HG02943 (cell line): ENCODE data around the gene PRR15L.
"Not testable (repeated sequence)": the region's sequence is repeated elsewhere in the genome, so short reads cannot be mapped to it uniquely, and the experiment has no call there.

ENCODE experiments used
- ATAC-seq: cut with Tn5 transposase; IDR thresholded peaks from one replicate; pipeline ENCODE4 v1.9.1; 2021; ENCODE audit warnings: mild to moderate bottlenecking, low read depth, moderate library complexity; ENCODE audit not compliant: unreplicated experiment

PRR15L gene

DNA sequence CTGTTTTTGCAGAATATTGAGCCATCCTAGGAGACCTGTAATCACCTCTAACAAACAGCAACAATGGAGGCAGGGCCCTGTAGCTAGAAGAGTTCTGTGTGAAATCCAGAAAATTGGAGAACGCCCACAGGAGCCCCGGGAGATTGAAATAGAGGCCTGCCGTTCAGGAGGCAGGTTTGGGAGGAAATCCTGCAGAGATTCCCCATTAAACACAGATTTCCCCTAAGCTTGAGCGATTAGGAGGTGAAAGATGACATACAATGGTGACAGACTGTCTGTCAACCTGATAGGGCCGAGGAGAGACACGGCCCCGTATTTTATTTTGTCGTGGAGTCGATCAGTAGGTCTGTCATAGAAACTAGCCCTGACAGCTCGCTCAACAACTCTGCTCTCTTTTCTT lies 31.5 kb upstream of the PRR15L start:
- no peak for ATAC-seq

DNA sequence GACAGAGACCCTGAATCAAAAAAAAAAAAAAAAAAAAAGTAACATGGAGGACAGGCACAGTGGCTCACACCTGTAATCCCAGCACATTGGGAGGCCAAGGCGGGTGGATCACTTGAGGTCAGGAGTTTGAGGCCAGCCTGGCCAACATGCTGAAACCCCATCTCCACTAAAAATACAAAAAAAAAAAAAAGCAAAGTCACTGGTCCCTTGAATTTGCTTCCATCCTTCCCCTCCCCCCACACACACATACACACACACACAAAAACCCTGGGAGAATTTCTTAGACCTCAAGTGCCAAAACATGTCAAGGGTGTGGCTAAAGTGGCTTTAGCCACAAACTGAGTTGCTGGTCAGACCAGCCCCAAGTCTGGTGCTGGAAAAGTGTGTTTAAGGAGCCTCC lies 30.8 kb upstream of the PRR15L start:
- not testable (repeated sequence) for ATAC-seq

DNA sequence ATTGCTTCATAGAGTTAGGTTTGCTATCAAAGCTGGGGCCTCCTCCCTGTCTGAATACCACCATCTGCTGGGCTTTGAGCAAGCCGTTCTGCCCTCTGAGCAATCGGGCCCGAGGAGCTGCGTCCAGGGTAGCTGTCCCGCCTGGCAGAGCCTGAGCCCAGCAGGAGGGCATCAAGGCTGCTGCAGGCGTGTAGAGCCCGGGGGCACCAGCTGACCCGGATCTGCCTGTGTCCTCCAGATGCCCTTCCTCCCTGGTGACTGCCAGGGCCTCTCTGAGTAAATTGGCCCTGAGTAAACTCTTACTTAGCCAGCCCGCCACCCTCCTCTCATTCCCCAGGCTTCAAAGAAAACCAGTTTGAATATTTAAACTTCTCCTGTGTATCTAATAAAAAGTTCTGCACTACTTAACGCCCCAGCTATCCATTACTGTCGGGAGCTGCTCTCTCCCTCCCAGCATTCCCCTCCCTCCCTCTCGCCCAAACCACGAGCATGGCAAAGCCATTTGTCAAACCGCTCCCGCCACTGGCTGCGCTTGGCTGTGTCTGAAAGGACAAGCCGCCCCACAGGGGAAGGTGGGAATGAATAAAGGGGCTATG lies 29.7 kb upstream of the PRR15L start:
- no peak for ATAC-seq

DNA sequence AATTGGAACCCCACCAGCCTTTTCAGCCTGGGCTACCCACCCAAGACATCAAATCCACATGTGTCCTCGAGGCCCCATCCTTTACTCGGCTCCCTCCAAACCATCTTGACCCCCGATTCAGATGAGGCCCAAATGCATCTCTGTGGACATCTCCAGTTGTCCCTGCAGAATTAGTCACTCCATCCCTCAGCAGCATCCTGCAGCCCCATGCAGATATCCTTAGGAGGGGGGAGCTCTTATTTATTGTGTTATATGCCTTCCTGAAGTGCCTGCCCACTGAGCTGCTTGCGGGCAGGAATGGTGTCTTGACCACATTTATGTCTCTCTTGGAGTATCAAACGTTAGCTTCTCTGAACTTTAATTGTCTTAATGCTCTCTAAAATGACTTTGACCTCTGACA lies 28.8 kb upstream of the PRR15L start:
- ATAC-seq: no peak

DNA sequence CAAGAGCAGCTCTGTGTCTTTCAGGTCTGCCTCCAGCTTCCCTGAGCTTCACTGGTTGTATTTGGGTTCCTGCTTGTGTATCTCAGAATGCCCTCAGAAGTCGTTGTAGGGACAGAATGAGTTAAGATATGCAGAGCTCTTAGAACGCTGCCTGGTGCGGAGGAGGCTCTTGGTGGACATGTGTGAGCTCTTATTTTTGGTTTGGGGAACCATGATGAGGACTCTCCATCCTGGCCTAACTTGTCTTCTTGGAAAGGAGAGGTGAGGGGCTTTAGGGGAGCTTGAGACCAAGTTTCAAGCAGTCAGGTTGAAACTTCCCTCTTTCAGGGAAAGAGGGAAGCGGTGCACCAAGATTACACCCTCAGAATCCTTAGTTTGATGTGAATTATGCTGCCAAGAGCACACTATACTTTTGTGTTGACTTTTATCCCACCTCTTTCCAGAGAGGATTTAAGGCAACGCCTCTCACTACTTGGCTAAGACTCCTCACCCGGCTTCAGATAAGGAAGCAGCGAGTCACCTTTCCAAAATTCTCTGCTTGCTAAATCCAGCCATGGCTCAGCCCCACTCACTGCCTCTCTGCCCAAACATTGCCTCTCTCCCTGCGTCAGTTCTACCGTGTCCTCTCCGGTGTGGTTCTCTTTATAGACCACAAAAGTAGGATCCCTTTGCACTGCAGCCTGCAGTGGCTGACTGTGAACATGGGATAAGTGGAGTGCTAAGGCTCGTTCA lies 26.0 kb upstream of the PRR15L start:
- no peak for ATAC-seq

DNA sequence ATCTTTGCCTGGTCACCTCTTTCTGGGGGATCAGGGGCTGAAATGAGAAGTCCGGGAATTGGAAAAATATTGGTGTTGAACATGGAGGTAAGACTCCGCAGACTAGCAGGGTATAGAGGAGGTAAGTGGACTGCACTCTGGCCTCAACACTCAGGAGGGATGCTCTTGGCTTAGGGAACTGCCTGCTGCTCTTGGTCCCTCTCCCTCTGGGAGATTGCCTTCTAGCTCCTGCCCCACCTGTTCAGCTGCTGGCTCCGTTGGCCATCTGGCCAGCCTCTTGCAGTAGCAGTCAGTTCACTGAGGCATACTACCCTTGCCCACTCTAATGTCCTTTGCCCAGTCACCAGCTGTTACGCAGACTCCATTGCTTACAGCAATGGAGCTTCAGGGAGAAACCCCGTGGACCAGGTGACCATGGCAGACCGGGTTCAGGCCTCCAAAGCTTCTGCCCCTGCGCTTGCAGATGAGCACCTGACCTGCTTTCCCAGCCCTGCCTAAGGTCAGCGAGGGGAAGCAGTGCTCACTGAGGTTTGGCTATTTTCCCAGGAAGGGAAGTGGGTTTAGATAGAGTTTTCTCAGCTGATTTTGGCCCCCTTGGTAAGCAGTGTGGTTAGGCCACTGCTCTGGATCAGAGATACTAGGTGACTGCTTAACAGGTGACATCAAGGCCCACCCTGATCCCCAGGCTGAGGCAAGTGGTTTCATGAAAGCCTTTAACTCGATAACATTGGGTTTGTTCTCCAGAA lies 25.1 kb upstream of the PRR15L start:
- ATAC-seq: no peak

DNA sequence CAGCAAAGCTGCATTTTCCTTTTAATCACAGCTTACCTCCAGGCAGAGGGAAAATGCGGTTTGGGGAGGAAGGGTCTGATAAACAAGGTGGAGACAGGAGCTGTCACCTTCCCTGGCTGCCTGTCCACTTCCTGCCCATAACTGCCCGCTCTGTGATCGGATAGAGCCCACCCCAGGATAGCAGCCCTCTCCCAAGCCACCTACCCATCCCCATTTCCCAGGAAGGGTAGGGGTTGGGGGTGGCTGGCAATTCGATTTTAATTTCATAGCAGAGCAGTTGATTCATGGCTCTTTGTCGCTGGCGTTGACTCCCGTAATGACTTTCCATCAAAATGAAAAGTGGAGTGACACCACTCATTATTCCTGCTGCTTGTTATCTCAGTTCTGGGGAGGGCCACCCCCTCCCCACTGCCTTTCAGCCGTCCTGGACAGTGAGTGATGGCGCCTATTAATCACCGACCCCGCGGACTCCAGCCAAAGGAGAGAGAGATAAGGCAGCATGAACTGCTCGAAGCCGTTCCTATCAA lies 24.5 kb upstream of the PRR15L start:
- ATAC-seq: no peak

DNA sequence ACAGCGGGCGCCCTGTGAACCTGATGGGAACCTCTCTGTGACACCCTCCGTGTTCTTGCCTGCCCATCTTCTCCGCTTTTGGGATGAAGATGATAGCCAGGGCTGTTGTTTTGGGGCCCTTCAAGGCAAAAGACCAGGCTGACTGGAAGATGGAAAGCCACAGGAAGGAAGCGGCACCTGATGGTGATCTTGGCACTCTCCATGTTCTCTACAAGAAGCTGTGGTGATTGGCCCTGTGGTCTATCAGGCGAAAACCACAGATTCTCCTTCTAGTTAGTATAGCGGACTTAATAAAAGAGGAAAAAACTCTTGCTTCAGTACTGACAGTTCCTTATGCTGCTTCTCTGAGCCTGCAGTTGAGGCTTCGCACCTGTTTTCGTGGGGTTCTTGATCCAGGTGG lies 23.8 kb upstream of the PRR15L start:
- no peak for ATAC-seq

DNA sequence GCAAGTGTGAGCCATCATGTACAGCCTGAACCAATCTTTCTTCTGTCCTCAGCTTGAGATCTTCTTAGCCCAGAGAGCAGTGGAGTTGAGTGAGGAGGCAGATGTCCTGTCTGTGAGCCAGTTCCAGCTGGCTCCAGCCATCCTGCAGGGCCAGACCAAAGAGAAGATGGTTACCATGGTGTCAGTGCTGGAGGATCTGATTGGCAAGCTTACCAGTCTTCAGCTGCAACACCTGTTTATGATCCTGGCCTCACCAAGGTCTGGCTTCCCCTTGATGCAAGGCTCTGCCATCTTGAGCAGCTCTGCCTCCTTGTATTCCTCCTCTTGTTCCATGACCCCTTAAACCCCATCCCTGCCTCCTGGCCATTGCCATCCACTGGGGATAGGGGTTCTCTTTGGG lies 22.9 kb upstream of the PRR15L start:
- ATAC-seq: no peak

DNA sequence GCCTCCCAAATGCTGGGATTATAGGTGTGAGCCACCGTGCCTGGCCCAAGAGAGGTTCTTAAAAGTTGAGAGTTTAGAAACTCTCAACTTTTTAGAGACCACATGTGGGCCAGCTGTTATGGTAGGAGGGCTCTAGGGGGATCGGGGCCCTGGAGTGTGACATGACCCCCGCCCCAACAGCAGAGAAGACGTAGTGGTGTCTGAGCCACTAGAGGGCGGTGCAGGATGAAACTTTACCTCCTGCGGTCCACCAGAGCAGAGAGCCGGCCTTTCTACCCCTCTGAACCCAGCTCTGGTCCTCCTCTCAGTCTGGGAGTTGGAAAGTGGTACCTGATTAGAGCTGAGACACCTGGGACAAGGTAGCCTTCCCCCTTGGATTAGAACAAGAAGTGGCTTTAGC lies 20.6 kb upstream of the PRR15L start:
- ATAC-seq: no peak

DNA sequence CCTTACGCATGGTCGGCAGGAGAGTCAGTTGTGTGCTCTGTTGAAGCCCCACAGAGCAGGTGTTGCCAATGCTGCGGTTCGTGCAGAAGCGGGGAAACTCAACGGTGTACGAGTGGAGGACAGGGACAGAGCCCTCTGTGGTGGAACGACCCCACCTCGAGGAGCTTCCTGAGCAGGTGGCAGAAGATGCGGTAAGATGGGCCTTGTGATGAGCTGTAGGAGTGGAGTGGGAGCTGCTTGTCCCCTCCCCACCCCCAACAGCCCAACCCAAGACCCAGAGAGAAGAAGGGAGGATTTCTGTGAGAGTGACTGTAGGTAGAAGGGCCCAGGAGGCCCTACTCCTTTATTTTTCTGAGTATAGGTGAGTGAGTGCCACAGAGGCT lies 18.1 kb upstream of the PRR15L start:
- ATAC-seq: no peak

DNA sequence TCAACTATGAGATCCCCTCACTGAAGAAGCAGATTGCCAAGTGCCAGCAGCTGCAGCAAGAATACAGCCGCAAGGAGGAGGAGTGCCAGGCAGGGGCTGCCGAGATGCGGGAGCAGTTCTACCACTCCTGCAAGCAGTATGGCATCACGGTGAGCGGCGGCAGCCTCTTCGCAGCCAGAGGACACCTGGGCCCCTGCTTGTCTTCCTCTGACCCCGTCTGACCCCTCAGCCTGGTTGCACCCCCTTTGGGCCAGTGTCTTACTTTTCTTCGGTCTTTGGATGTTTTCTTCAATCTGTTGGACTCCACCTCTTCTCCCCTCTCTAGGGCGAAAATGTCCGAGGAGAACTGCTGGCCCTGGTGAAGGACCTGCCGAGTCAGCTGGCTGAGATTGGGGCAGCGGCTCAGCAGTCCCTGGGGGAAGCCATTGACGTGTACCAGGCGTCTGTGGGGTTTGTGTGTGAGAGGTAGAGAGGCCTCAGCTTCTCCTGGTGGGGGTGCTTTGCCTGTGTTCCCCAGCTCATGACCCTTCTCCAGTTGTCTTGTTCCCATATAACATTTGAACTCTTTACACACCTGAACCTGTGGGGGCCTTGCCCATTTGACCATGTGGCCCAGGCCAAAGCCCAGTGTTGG lies 17.6 kb upstream of the PRR15L start:
- ATAC-seq: no peak

DNA sequence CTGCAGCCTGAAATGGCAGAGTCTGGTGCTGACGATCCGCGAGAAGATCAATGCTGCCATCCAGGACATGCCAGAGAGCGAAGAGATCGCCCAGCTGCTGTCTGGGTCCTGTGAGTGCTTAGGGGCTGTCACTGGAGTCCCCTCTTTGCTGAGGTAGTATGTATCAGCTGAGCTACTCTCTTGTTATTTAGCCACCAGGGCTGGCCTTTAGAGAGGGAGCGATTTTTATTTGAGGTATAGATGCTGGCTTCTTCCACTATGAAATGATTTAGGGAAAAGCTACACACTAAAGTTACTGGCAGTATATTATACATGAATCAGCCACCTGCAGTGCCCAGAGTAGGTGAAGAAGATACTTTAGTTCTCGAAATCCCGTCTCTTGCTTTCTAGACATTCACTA lies 15.9 kb upstream of the PRR15L start:
- no peak for ATAC-seq

DNA sequence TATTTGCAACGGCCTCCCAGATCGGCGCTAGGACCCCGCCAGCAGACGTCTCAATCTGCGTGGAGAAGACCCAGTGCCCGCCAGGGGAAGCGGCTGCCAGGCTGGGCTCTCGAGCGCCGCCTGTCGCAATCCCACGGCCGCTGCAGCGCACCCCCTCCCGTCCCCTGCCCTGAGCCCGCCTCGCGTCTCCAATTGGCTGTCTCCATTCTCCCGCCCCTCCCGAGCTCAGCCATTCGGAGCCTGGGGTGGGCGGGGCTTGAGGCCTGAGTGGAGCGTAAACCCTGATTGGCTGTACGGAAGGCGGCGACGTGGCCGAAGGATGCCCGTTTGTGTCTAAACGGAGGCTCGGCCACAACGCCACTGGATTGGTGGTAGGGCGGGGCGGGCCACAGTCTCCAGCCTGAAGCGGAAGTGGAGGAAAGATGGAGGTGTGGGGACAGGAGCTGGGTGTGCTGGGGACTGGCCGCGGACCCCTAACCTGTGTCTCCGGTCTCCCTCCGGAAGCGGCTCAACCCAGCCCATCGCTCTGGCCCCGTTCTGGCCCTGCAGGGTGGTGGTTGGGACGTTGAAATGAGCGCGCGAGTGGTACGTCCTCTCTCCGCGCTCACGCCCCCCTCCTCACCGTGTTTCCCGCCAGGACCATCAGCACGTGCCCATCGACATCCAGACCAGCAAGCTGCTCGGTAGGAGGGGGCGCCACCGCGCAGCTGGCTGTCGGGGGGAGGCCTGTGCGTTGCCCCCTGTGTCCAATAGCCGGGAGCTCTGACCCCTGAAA lies 13.2 kb upstream of the PRR15L start, which contains the start of gene CDK5RAP3:
Gene CDK5RAP3, plus strand, starts transcription at position 389 of the 775 bp plus-strand sequence. Its CDS starts 34 bp downstream, at position 423.
- ATAC-seq: peak; percentile 93

DNA sequence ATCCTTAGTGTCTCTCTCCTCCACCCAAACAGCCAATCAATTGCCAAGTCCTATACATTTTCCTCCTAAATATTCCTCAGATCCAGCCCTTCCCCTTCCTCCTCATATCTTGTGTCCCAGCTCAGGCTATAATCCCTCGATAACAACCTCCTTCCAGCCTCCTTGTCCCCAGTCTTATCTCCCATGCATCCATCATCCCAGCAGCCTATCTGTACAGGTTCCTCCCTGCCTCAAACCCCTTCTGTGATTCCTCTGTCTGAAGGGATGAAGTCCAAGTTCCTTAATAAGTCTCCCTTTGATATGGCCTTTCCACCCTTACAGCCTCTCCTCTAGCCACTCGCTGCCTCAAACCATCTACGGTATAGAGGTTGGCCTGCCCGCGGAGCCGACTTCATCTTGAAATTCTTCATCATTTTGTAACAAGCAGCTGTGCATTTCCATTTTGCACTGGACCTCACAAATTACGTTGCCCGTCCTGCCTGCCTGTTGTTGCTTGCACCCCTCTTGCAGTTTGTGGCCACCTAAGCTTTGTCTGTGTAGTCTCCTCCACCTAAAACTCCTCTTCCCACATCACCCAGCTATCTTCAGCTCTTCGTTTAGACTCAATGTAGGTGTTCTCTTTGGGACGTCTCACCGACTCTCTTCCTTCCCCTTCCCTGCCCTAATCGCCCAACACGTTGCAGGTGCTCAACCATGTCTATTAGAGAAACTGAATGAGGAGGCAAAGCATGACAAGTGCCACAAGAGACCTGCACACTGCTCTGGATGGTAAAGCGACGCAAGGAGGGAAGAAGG lies 12.4 kb upstream of the PRR15L start:
- ATAC-seq: no peak

DNA sequence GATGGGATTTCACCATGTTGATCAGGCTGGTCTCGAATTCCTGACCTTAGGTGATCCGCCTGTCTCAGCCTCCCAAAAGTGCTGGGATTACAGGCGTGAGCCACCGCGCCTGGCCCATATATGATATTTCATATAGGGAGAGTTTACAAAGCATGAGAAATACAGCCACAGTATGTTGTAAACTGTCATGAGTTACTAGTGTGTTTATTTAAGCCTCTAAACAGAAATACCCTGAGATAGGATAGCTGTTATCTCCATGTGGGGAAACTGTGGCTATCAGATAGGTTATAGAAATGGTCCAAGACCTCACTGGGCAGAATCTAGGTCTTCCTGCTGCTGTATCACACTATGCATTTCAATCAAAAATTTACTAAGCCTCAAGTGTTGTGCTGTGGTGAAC lies 11.2 kb upstream of the PRR15L start:
- no peak for ATAC-seq

DNA sequence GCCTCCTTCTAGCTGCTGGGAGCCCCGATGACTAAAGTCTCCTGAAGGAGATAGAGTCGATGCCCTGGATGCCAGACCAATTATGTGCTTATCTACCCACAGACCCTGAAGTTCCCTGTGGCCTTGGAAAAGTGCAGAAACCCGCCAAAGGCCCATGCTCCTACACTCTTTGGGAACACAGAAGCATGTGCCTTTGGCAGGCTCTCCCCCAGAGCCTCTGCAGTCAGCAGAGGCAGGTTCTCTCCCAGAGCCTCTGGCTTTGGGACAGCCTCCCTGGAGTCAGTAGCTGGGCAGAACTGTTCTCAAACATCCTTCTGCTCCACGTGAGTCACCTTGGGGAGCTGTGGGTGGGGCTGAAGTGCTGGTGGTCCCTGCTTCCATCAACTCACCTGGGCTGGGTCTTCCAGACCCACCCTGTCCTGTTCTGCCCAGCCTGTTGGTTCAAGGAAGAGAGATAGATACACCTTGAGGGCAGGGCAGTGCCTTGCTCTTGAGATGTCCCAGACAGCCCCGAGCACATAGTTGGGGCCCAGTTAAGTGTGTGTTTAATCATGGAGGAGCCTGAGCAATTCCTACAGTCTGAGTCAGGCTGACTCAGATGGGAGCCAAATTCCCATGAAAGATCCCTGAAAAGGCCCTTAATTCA lies 10.0 kb upstream of the PRR15L start:
- no peak for ATAC-seq

DNA sequence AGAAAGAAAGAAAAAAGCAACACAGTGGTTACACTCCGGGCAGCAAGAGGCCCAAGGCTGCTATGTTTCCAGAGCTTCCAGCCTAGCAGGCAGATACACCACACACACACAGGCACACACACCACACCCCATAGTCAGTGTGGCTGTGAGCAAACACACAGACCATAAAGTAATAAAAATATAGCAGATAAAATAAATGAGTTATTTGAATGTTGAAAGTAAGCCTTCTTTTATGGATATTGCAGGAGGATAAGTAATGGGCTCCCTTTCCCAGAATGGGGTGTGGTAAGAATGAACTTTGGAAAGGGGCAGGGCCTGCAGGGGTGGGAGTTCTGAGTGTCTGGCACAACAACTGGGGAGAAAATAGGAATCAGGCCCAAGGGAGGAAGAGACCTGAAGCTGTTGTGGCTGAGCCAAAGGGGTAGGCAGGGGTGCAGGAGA lies 8.4 kb upstream of the PRR15L start:
- ATAC-seq: no peak

DNA sequence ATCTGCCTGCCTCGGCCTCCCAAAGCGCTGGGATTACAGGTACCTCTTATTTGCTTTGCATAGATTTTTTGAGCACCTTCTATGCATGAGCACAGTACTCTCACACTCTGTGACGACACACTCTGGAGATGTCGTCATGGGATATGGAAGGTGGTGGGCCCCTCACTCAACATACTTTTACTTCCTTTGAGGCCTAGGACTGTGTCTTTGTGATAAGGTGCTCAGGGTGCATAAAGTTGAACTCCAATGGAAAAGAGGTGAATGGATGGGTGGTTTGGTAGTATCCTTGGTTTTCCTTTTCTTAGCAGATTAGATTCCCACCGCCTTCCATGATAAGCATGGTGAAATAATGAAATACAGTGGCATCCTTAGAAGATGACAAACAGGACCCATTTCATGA lies 7.2 kb upstream of the PRR15L start:
- no peak for ATAC-seq
